Measurements from ENCODE around the gene RPL37A.

The RPL37A gene

DNA sequence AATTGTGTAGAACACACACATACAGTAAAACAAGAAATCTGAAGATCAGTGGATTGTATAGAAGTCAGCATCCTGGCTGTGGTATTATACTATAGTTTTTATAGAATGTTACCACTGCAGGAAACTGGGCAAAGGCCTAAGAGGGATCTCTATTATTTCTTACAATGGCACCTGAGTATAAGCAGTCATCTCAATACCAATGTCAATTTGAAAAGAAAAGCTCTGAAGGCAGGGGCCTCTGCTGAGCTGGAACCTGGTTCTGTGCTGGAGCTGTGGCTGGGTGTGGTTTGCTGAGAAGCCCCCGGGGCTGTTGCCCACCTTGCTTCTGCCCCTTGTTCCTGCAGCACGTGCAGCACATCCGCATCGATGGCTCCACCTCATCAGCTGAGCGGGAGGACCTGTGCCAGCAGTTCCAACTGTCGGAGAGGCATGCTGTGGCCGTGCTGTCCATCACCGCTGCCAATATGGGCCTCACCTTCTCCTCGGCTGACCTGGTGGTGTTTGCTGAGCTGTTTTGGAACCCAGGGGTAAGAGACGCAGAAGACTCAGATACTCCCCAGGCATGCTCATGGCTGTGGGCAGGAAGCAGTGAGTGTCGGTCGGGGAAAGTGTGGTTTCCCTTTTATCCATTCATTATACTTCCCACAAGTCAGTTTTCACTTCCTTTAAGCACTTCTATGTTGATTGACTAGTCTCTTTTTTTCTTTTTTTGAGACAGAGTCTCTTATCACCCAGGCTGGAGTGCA, 23.5 kb upstream of the RPL37A start:
- no peaks in the 10 kb centered on the region for H3K9me3 ChIP-seq (ENCODE audit: insufficient read depth, low read depth, low read length)
- no peak overlapping the region for H3K27ac ChIP-seq (ENCODE audit: low read depth, low read length)
- H3K9ac ChIP-seq (ENCODE audit: low read depth, low read length): no peak overlapping the region
- no peaks in the 10 kb centered on the region; the same call in 1 of the 2 replicates for H3K4me1 ChIP-seq (ENCODE audit: insufficient read depth, low read length)
- H3K27me3 ChIP-seq (ENCODE audit: insufficient read depth, low read length): no peaks in the 10 kb centered on the region
- H3K36me3 ChIP-seq (ENCODE audit: insufficient read depth, low read length): peaks cover 18% of the 10 kb centered on the region
- no peak overlapping the region for H3K4me3 ChIP-seq (ENCODE audit: low read length)
- WGBS: 93% methylated on average over 12 of the region's 12 CpGs

DNA sequence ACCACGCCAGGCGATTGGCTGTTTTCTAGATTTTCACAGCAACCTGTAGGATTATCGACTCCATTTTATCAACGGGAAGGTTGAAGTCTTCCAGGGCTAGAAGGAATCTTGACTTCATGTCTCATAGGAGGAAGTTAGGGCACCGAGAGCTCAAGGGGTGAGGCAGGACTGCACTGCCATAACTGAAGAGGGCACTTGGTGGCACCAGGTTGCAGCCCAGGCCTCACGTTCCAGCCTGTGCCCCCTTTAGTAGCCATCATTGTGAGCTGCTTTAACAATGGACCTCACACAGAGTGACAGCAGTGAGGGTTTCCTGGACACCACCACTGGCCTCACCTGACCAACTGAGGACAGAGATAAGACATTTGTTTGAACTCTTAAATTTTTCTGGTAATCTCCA, 22.9 kb upstream of the RPL37A start:
- Histone ChIP-seq H3K27ac (ENCODE audit: low read depth, low read length) (no peak overlapping the region), H3K27me3 (ENCODE audit: insufficient read depth, low read length) (no peaks in the 10 kb centered on the region), H3K4me1 (ENCODE audit: insufficient read depth, low read length) (no peaks in the 10 kb centered on the region; the same call in 1 of the 2 replicates), H3K4me3 (ENCODE audit: low read length) (no peak overlapping the region), H3K9ac (ENCODE audit: low read depth, low read length) (no peak overlapping the region), H3K9me3 (ENCODE audit: insufficient read depth, low read depth, low read length) (no peaks in the 10 kb centered on the region), H3K36me3 (ENCODE audit: insufficient read depth, low read length) (peaks cover 17% of the 10 kb centered on the region)
- WGBS: 94% methylated on average over 6 of the region's 6 CpGs

DNA sequence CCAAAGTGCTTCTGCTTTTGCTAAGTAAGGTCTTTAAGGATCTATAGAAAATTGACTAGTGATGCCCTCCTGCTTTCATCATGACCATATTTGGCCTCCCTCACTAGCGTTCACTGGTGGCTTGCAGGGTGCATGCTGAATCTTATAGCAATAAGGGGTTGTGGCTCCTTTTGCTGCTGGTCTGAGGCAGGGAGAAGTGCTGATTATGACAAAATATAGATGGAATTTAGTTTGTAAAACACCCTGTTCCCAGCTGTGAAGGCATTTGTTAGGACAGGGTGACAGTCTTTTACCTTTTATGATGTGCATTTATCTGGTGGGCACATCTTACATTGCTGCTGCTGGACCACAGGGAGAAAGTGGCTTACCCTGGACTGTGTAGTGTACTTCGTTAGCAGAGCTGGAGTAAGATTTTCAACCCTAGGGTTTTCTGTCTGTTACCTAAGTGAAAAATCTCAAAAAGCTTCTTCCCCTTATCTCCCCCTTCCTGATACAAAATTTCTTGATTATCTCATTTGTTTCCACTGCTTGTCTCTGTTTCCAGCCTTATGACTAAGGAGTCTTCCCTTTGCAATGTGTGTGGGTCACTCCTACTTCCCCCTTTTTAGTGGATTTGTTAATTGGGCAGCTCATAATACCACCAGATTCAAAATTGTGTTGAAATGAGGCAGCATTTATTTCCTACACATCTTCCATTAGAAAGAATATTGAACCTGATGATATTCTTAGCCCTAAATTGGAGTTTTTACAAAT, 21.2 kb upstream of the RPL37A start:
- 47% methylated on average over 2 of the region's 2 CpGs for WGBS
- Histone ChIP-seq H3K9me3 (ENCODE audit: insufficient read depth, low read depth, low read length) (no peaks in the 10 kb centered on the region), H3K4me3 (ENCODE audit: low read length) (no peak overlapping the region), H3K4me1 (ENCODE audit: insufficient read depth, low read length) (no peaks in the 10 kb centered on the region; the same call in 1 of the 2 replicates), H3K27me3 (ENCODE audit: insufficient read depth, low read length) (no peaks in the 10 kb centered on the region), H3K27ac (ENCODE audit: low read depth, low read length) (no peak overlapping the region), H3K36me3 (ENCODE audit: insufficient read depth, low read length) (peaks cover 10% of the 10 kb centered on the region), H3K9ac (ENCODE audit: low read depth, low read length) (no peak overlapping the region)

GRCh38 chr2:216478151-216478550, 20.5 kb upstream of the RPL37A start:
- Histone ChIP-seq H3K36me3 (ENCODE audit: insufficient read depth, low read length) (peaks cover 17% of the 10 kb centered on the region), H3K27ac (ENCODE audit: low read depth, low read length) (no peak overlapping the region), H3K4me3 (ENCODE audit: low read length) (no peak overlapping the region), H3K9me3 (ENCODE audit: insufficient read depth, low read depth, low read length) (no peaks in the 10 kb centered on the region), H3K9ac (ENCODE audit: low read depth, low read length) (no peak overlapping the region), H3K27me3 (ENCODE audit: insufficient read depth, low read length) (no peaks in the 10 kb centered on the region), H3K4me1 (ENCODE audit: insufficient read depth, low read length) (no peaks in the 10 kb centered on the region; the same call in 1 of the 2 replicates)
- 74% methylated on average over 3 of the region's 3 CpGs for WGBS

GRCh38 chr2:216478791-216479190, 19.9 kb upstream of the RPL37A start:
- Histone ChIP-seq H3K9me3 (ENCODE audit: insufficient read depth, low read depth, low read length) (no peaks in the 10 kb centered on the region), H3K4me1 (ENCODE audit: insufficient read depth, low read length) (no peaks in the 10 kb centered on the region; the same call in 1 of the 2 replicates), H3K4me3 (ENCODE audit: low read length) (no peak overlapping the region), H3K36me3 (ENCODE audit: insufficient read depth, low read length) (peaks cover 18% of the 10 kb centered on the region), H3K27ac (ENCODE audit: low read depth, low read length) (peak overlapping the region; percentile 15; the same call in 1 of the 2 replicates), H3K9ac (ENCODE audit: low read depth, low read length) (no peak overlapping the region), H3K27me3 (ENCODE audit: insufficient read depth, low read length) (no peaks in the 10 kb centered on the region)
- WGBS: 90% methylated on average over 1 of the region's 1 CpG

GRCh38 chr2:216480221-216480620, 18.4 kb upstream of the RPL37A start:
- H3K9ac ChIP-seq (ENCODE audit: low read depth, low read length): no peak overlapping the region
- no peak overlapping the region for H3K4me3 ChIP-seq (ENCODE audit: low read length)
- WGBS: 93% methylated on average over 3 of the region's 3 CpGs
- H3K27me3 ChIP-seq (ENCODE audit: insufficient read depth, low read length): no peaks in the 10 kb centered on the region
- no peaks in the 10 kb centered on the region; the same call in 1 of the 2 replicates for H3K4me1 ChIP-seq (ENCODE audit: insufficient read depth, low read length)
- H3K9me3 ChIP-seq (ENCODE audit: insufficient read depth, low read depth, low read length): no peaks in the 10 kb centered on the region
- H3K36me3 ChIP-seq (ENCODE audit: insufficient read depth, low read length): peaks cover 17% of the 10 kb centered on the region
- H3K27ac ChIP-seq (ENCODE audit: low read depth, low read length): no peak overlapping the region

DNA sequence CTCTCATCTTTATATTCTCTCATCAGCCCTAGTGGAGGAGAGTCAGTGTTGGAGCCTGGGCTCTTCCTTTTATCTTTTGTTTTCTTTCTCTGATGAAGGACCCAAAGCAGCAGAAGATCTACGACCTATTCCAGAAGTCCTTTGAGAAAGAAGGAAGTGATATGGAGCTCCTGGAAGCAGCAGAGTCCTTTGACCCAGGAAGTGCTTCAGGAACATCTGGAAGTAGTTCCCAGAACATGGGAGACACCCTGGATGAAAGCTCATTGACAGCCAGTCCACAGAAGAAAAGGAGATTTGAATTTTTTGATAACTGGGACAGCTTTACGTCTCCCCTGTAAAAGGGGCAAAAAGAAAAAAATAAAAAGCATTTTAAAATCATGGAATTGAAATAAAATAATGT, 16.0 kb upstream of the RPL37A start:
- Histone ChIP-seq H3K4me1 (ENCODE audit: insufficient read depth, low read length) (no peaks in the 10 kb centered on the region; the same call in 1 of the 2 replicates), H3K27me3 (ENCODE audit: insufficient read depth, low read length) (no peaks in the 10 kb centered on the region), H3K36me3 (ENCODE audit: insufficient read depth, low read length) (peaks cover 17% of the 10 kb centered on the region), H3K27ac (ENCODE audit: low read depth, low read length) (no peak overlapping the region), H3K9me3 (ENCODE audit: insufficient read depth, low read depth, low read length) (no peaks in the 10 kb centered on the region), H3K9ac (ENCODE audit: low read depth, low read length) (no peak overlapping the region), H3K4me3 (ENCODE audit: low read length) (no peak overlapping the region)
- 88% methylated on average over 2 of the region's 2 CpGs for WGBS

DNA sequence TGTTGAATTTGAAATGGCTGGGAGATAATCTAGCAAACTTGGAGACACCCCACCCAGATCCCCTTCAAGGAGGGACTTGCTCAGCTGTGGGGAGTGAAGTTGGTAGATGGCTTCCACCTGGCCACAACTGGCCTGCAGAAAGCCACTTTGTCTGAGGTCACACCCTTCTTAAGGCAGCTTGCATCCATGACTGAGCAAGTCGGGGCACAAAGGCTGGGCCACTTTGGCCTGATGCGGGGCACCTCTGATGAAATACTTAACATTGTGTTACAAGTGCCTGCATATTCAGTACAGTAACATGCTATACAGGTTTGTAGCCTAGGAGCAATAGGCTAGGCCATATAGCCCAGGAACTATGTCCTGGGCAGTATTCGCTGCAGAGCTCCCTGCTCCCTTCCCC, 13.4 kb upstream of the RPL37A start:
- Histone ChIP-seq H3K4me1 (ENCODE audit: insufficient read depth, low read length) (no peaks in the 10 kb centered on the region), H3K9me3 (ENCODE audit: insufficient read depth, low read depth, low read length) (no peaks in the 10 kb centered on the region), H3K27me3 (ENCODE audit: insufficient read depth, low read length) (no peaks in the 10 kb centered on the region), H3K4me3 (ENCODE audit: low read length) (no peak overlapping the region), H3K36me3 (ENCODE audit: insufficient read depth, low read length) (peaks cover 13% of the 10 kb centered on the region), H3K9ac (ENCODE audit: low read depth, low read length) (no peak overlapping the region), H3K27ac (ENCODE audit: low read depth, low read length) (no peak overlapping the region)
- 92% methylated on average over 3 of the region's 3 CpGs for WGBS

DNA sequence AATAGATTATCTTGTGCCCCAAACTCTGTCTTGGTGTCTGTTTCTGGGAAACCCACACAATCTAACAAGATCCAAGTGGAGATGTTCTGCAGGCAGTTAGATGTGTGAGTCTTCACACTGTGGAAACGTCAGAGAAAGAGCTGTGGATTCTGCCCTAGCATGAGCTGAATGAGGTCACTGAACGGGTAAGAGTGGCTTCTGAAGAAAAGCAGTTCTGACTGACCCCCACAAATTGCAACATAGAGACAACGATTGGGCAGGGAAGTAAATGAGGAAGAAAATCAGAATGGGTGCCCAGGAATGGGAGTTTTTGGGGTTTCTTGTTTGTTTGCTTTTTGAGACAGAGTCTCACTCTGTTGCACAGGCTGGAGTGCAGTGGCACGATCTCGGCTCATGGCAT, 12.9 kb upstream of the RPL37A start:
- H3K27ac ChIP-seq (ENCODE audit: low read depth, low read length): no peak overlapping the region
- peaks cover 13% of the 10 kb centered on the region for H3K36me3 ChIP-seq (ENCODE audit: insufficient read depth, low read length)
- H3K27me3 ChIP-seq (ENCODE audit: insufficient read depth, low read length): no peaks in the 10 kb centered on the region
- no peak overlapping the region for H3K4me3 ChIP-seq (ENCODE audit: low read length)
- 89% methylated on average over 5 of the region's 5 CpGs for WGBS
- no peaks in the 10 kb centered on the region for H3K4me1 ChIP-seq (ENCODE audit: insufficient read depth, low read length)
- H3K9ac ChIP-seq (ENCODE audit: low read depth, low read length): no peak overlapping the region
- no peaks in the 10 kb centered on the region for H3K9me3 ChIP-seq (ENCODE audit: insufficient read depth, low read depth, low read length)

DNA sequence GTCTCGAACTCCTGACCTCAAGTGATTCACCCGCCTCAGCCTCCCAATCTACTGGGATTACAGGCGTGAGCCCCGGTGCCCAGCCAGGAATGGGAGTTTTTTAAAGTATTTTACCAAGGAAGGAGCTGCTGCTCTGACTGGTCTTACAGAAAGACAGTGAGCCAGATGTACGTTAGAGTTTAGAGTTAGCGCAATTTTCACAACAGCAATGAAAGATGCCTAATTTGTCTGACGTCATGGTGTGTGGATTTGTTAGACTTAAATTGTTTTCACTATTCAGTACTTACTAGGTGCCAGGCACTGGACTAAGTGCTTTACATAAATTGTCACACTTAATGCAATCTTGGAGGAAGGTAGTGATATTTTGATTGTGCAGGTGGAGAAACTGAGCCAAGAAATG, 12.4 kb upstream of the RPL37A start:
- 92% methylated on average over 7 of the region's 7 CpGs for WGBS

GRCh38 chr2:216486708-216487107, 11.9 kb upstream of the RPL37A start:
- H3K9me3 ChIP-seq (ENCODE audit: insufficient read depth, low read depth, low read length): no peaks in the 10 kb centered on the region
- 67% methylated on average over 4 of the region's 4 CpGs for WGBS
- H3K9ac ChIP-seq (ENCODE audit: low read depth, low read length): no peak overlapping the region

More for the DNA sequence above, 12.4 kb upstream of the RPL37A start:
- no peak overlapping the region for H3K4me3 ChIP-seq (ENCODE audit: low read length)
- H3K27ac ChIP-seq (ENCODE audit: low read depth, low read length): no peak overlapping the region
- H3K9me3 ChIP-seq (ENCODE audit: insufficient read depth, low read depth, low read length): no peaks in the 10 kb centered on the region
- H3K9ac ChIP-seq (ENCODE audit: low read depth, low read length): no peak overlapping the region
- no peaks in the 10 kb centered on the region for H3K27me3 ChIP-seq (ENCODE audit: insufficient read depth, low read length)
- no peaks in the 10 kb centered on the region for H3K4me1 ChIP-seq (ENCODE audit: insufficient read depth, low read length)
- peaks cover 13% of the 10 kb centered on the region for H3K36me3 ChIP-seq (ENCODE audit: insufficient read depth, low read length)

More at GRCh38 chr2:216486708-216487107, 11.9 kb upstream of the RPL37A start:
- Histone ChIP-seq H3K4me1 (ENCODE audit: insufficient read depth, low read length) (no peaks in the 10 kb centered on the region), H3K27ac (ENCODE audit: low read depth, low read length) (no peak overlapping the region), H3K27me3 (ENCODE audit: insufficient read depth, low read length) (no peaks in the 10 kb centered on the region), H3K4me3 (ENCODE audit: low read length) (no peak overlapping the region), H3K36me3 (ENCODE audit: insufficient read depth, low read length) (peaks cover 13% of the 10 kb centered on the region)
